T-helper 2 cell treated with Interferon-gamma antibody and Interleukin-4, amounts not matched to agents 5 μg/mL and 100 μg/mL, for 36 hours (primary cell): ENCODE data around the gene SEMA3A.
A peak's percentile ranks its signal among the peaks of the same experiment; 100 is the strongest.
"Not testable (repeated sequence)": the region's sequence is repeated elsewhere in the genome, so short reads cannot be mapped to it uniquely, and the experiment has no call there.

Experiments
- DNase-seq: peaks from one replicate; pipeline ENCODE4 v3.0.0; 2021; ENCODE audit warnings: low spot score
- H3K27ac Mint-ChIP-seq: one replicate; pipeline ENCODE4 v1.8.0; 2021; ENCODE audit warnings: mild to moderate bottlenecking, mixed read lengths
- H3K27me3 Mint-ChIP-seq: one replicate; pipeline ENCODE4 v1.8.0; 2021; ENCODE audit warnings: low read depth, mixed read lengths
- H3K36me3 Mint-ChIP-seq: one replicate; pipeline ENCODE4 v1.8.0; 2021; ENCODE audit warnings: low read depth, mixed read lengths
- H3K4me1 Mint-ChIP-seq: one replicate; pipeline ENCODE4 v1.8.0; 2021; ENCODE audit warnings: low read depth, mixed read lengths
- H3K4me3 Mint-ChIP-seq: one replicate; pipeline ENCODE4 v1.8.0; 2022; ENCODE audit warnings: mild to moderate bottlenecking, moderate library complexity, mixed read lengths
- H3K9me3 Mint-ChIP-seq: one replicate; pipeline ENCODE4 v1.8.0; 2021; ENCODE audit warnings: mixed read lengths

The SEMA3A gene

DNA sequence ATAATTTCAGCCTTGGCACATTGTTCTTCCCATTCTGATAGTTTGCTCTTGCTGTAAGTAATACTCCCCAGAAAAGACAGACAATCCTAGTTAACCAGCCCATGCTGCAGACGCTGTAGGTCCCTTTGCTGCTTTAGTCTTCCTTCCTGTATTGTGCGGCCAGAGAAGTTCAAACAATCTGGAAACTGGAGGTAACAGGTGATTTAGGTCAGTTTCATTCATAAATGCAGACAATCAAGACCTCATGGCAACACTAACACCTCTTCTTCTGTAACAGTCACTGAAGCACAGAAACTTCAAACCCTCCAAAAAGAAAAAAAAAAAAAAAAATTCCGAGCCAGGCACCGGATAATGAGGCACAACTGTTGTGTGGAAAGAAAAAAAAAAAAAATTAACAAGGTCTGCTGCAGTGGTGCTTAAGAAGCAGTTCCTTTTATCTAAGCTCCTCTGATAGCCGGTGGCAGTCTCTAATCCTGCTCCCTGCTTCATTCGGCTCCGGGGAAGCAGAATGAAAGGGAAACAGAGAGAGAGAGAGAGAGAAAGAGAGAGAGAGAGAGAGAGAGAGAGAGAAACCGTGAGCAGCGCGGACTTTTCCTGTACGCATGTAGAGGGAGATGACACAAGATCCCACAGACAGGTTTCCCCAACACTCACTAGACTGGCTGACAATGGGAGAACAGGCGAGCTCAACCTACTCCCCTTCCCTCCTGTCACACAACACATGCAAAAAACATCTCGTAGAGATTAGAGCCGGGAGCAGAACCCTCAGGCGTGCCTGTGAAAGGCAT is at the start of gene SEMA3A:
Gene SEMA3A (minus strand): TSS at position 306 of the 788 bp plus-strand sequence. CDS start 203 bp downstream, at position 103.
- peaks cover 23% of the 10 kb centered on the region for H3K27me3 Mint-ChIP-seq
- no peaks in the 10 kb centered on the region for H3K36me3 Mint-ChIP-seq
- H3K27ac Mint-ChIP-seq, result peak within 1 kb of the TSS; percentile 29
- peak within 1 kb of the TSS; percentile 92 for H3K4me3 Mint-ChIP-seq
- no peaks in the 10 kb centered on the region for H3K9me3 Mint-ChIP-seq
- DNase-seq, result peak; percentile 7
- H3K4me1 Mint-ChIP-seq, result peaks cover 19% of the 10 kb centered on the region

DNA sequence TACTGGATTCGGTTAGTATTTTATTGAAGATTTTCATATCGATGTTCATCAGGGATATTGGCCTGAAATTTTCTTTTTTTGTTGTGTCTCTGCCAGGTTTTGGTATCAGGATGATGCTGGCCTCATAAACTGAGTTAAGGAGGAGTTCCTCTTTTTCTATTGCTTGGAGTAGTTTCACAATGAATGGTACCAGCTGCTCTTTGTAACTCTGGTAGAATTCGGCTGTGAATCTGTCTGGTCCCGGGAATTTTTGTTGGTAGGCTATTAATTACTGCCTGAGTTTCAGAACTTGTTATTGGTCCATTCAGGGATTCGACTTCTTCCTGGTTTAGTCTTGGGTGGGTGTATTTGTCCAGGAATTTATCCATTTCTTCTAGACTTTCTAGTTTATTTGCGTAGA is 48.4 kb upstream of the SEMA3A start:
- H3K36me3 Mint-ChIP-seq, DNase-seq, H3K9me3 Mint-ChIP-seq, H3K27ac Mint-ChIP-seq, H3K4me1 Mint-ChIP-seq, H3K4me3 Mint-ChIP-seq, H3K27me3 Mint-ChIP-seq: not testable (repeated sequence)

DNA sequence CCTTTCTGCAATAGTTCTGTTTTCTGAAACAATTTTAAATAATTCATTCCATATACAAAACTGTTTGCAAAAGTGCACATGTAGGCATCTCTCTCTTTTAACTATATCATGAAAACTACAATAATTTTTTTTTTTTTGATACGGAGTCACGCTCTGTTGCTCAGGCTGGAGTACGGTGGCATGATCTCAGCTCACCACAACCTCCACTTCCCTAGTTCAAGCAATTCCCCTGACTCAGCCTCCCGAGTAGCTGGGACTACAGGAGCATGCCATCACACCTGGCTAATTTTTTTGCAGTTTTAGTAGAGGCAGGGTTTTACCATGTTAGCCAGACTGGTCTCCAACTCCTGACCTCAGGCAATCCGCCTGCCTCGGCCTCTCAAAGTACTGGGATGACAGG is 44.0 kb upstream of the SEMA3A start:
- H3K27ac Mint-ChIP-seq, result no peak overlapping the region
- no peak overlapping the region for H3K4me3 Mint-ChIP-seq
- DNase-seq, result no peak
- H3K36me3 Mint-ChIP-seq, result no peaks in the 10 kb centered on the region
- H3K9me3 Mint-ChIP-seq, result peaks cover 7% of the 10 kb centered on the region
- no peaks in the 10 kb centered on the region for H3K27me3 Mint-ChIP-seq
- H3K4me1 Mint-ChIP-seq, result no peaks in the 10 kb centered on the region

GRCh38 chr7:84237533-84238173 is 43.1 kb upstream of the SEMA3A start:
- H3K4me1 Mint-ChIP-seq, result no peaks in the 10 kb centered on the region
- peaks cover 7% of the 10 kb centered on the region for H3K9me3 Mint-ChIP-seq
- H3K27ac Mint-ChIP-seq, result no peak overlapping the region
- H3K36me3 Mint-ChIP-seq, result no peaks in the 10 kb centered on the region
- H3K4me3 Mint-ChIP-seq, result no peak overlapping the region
- DNase-seq, result no peak
- H3K27me3 Mint-ChIP-seq, result no peaks in the 10 kb centered on the region

GRCh38 chr7:84236398-84236797 is 41.8 kb upstream of the SEMA3A start:
- Mint-ChIP-seq H3K36me3 (no peaks in the 10 kb centered on the region), H3K4me3 (no peak overlapping the region), H3K4me1 (no peaks in the 10 kb centered on the region), H3K27ac (no peak overlapping the region), H3K27me3 (no peaks in the 10 kb centered on the region), H3K9me3 (peaks cover 7% of the 10 kb centered on the region)
- DNase-seq, result no peak

GRCh38 chr7:84232646-84233045 is 38.1 kb upstream of the SEMA3A start:
- Mint-ChIP-seq H3K4me3 (no peak overlapping the region), H3K9me3 (no peaks in the 10 kb centered on the region), H3K27me3 (no peaks in the 10 kb centered on the region), H3K27ac (no peak overlapping the region), H3K4me1 (no peaks in the 10 kb centered on the region), H3K36me3 (no peaks in the 10 kb centered on the region)
- no peak for DNase-seq

DNA sequence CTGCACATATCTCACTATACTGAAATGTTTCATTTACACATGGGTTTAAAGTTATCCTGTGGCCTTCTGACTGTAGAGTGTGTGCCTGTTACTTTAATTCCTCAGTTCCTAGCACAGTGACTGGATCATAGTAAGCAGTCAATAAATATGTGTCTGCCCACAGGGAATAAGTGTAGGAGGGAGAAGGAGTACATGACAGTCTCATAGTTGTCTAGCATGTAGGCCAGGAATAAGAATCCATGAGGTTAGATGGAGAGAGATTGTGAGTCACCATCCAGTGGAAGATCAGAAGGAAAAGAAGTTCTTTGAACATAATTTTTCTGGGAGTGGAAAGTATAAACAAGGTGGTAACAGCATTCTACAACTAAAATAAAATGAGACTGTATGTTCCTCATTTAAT is 36.6 kb upstream of the SEMA3A start:
- Mint-ChIP-seq H3K4me3 (no peak overlapping the region), H3K36me3 (no peaks in the 10 kb centered on the region), H3K27ac (no peak overlapping the region), H3K27me3 (no peaks in the 10 kb centered on the region), H3K4me1 (no peaks in the 10 kb centered on the region), H3K9me3 (no peaks in the 10 kb centered on the region)
- DNase-seq, result no peak

DNA sequence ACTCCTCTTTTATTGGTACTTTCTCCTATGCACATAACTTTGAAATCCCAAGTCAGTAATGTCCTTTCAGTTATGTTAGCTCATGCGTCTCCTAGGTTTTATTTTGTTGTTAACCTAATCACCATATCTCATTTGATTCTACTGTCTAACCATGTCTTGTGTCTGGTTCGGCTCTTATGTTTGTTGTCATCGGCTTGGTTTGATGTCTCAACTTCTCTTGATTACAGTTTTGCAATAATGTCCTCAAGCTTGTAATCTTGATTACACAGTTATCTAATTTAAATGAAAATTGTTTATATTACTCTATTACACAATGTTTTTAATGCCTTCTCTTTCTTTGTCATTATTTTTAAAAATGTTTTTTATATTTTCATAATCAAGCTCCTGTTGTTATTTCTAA is 35.9 kb upstream of the SEMA3A start:
- no peak for DNase-seq
- Mint-ChIP-seq H3K36me3 (no peaks in the 10 kb centered on the region), H3K27me3 (no peaks in the 10 kb centered on the region), H3K27ac (no peak overlapping the region), H3K4me3 (no peak overlapping the region), H3K9me3 (no peaks in the 10 kb centered on the region), H3K4me1 (no peaks in the 10 kb centered on the region)

DNA sequence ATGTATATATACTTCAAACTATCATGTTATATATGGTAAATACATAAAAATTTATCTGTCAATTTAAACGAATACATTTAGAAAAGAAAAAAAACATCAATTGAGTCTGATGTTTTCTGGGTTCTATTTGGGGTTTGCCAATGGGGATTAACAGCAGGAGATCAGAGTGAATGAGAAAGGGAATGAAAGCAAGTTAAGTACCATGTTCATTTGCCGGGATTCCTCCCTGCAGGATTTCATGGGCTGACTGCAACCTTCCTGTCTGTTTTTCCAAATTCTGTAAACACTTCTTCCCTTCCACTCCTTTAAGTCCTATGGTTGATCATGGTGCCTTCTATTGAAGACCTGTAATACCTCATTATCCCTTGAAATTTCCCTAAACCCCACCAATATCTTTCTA is 33.9 kb upstream of the SEMA3A start:
- no peaks in the 10 kb centered on the region for H3K27me3 Mint-ChIP-seq
- H3K4me1 Mint-ChIP-seq, result no peaks in the 10 kb centered on the region
- H3K27ac Mint-ChIP-seq, result no peak overlapping the region
- no peaks in the 10 kb centered on the region for H3K9me3 Mint-ChIP-seq
- no peaks in the 10 kb centered on the region for H3K36me3 Mint-ChIP-seq
- DNase-seq, result no peak
- H3K4me3 Mint-ChIP-seq, result no peak overlapping the region

GRCh38 chr7:84226759-84227158 is 32.2 kb upstream of the SEMA3A start:
- Mint-ChIP-seq H3K27me3 (no peaks in the 10 kb centered on the region), H3K36me3 (no peaks in the 10 kb centered on the region), H3K9me3 (no peaks in the 10 kb centered on the region), H3K27ac (no peak overlapping the region), H3K4me3 (no peak overlapping the region), H3K4me1 (no peaks in the 10 kb centered on the region)
- DNase-seq, result no peak

DNA sequence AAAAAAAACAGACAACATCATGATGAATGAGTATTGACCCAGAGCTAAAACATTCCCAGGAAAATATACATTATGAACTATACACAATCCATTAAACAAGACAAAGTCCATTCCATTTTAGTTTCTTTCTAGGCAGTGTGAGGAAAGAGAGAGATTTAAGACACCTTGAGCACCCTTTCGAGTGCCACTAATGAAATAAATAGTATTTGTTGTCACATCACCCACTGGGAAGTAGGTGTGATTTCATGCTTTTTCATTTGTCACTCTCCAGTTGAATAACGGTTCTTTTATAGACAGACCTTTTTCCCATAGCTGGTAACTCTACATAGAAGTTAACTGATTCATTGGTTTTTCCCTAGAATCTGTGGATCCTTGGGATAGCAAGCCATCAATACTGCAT is 29.9 kb upstream of the SEMA3A start:
- Mint-ChIP-seq H3K4me1 (no peaks in the 10 kb centered on the region), H3K36me3 (no peaks in the 10 kb centered on the region), H3K27ac (no peak overlapping the region), H3K27me3 (no peaks in the 10 kb centered on the region), H3K9me3 (no peaks in the 10 kb centered on the region), H3K4me3 (no peak overlapping the region)
- DNase-seq, result no peak

DNA sequence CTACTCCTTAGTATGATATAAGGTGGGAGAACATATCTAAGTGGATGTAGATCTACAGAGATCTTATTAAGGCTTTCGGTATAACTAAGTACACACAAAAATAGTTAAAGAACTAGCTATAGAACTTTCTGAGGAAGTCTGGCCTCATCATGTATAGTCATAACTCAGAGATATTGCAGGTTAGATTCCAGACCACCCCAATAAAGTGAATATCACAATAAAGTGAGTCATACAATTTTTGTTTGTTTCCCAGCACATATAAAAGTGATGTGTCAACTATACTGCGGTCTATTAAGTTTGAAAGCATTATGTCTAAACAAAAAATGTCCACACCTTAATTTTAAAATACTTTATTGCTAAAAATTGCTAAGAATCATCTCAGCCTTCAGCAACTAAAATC is 24.7 kb upstream of the SEMA3A start:
- Mint-ChIP-seq H3K4me1 (no peaks in the 10 kb centered on the region), H3K27me3 (no peaks in the 10 kb centered on the region), H3K9me3 (no peaks in the 10 kb centered on the region), H3K27ac (no peak overlapping the region), H3K36me3 (no peaks in the 10 kb centered on the region), H3K4me3 (no peak overlapping the region)
- DNase-seq, result no peak

- Mint-ChIP-seq H3K9me3 (no peaks in the 10 kb centered on the region), H3K4me1 (no peaks in the 10 kb centered on the region), H3K4me3 (no peak overlapping the region), H3K27me3 (no peaks in the 10 kb centered on the region), H3K36me3 (no peaks in the 10 kb centered on the region), H3K27ac (no peak overlapping the region)
- no peak for DNase-seq
Measured at GRCh38 chr7:84218681-84219080, 24.1 kb upstream of the SEMA3A start.

DNA sequence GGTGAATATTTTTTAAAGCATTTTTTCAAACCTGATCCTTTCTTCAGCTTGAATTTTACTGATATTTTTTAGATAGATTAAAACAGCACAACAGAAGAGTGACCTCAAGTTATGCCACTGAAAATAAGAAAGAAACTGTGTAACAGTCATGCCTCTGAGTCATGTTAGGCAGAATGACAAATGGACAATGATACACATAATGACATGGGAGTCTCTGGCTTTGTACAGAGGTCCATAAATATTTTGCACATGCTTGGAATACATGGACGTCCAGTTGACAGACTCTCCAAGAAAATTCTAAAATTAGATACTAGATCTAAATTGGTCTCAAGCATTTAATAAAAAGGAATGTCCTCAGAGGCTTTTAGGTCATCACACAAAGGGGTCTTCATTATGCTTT is 21.9 kb upstream of the SEMA3A start:
- no peaks in the 10 kb centered on the region for H3K9me3 Mint-ChIP-seq
- H3K27ac Mint-ChIP-seq, result no peak overlapping the region
- no peaks in the 10 kb centered on the region for H3K36me3 Mint-ChIP-seq
- DNase-seq, result no peak
- H3K4me1 Mint-ChIP-seq, result no peaks in the 10 kb centered on the region
- H3K27me3 Mint-ChIP-seq, result no peaks in the 10 kb centered on the region
- no peak overlapping the region for H3K4me3 Mint-ChIP-seq

- not testable (repeated sequence) for H3K4me1 Mint-ChIP-seq, H3K27me3 Mint-ChIP-seq, DNase-seq, H3K36me3 Mint-ChIP-seq, H3K4me3 Mint-ChIP-seq, H3K9me3 Mint-ChIP-seq, H3K27ac Mint-ChIP-seq
Measured at GRCh38 chr7:84214757-84215156, 20.2 kb upstream of the SEMA3A start.
